ENCODE measurements around the gene RSAD2. TPM values are rescaled to one million over a fixed set of nuclear protein-coding genes. Genes with fewer than 3 reads are reported as not detected.

Gene RSAD2
- total and polyA plus RNA-seq, 2 donors from 2014 or later = 4.3 to 4.5 TPM

- no peak for FAIRE-seq
- H3K9me3 ChIP-seq (ENCODE audit: control insufficient read depth in 2 of 3, insufficient read depth in 1 of 3, low read length in 3 of 3) = no peaks in the 10 kb centered on the region
- DNase-seq = no peak
- H3K4me1 ChIP-seq (ENCODE audit: control insufficient read depth in 2 of 3, insufficient read depth in 2 of 3, low read depth in 1 of 3, low read length in 3 of 3) = peaks cover 6 to 16% (median 10%) of the 10 kb centered on the region in 3 donors
- H3K4me3 ChIP-seq (ENCODE audit: low read length in 3 of 3) = no peak overlapping the region
- no peaks in the 10 kb centered on the region for H3K36me3 ChIP-seq (ENCODE audit: control insufficient read depth in 2 of 3, insufficient read depth in 3 of 3, low read length in 3 of 3)
- no peaks in the 10 kb centered on the region for H3K27me3 ChIP-seq (ENCODE audit: control insufficient read depth, insufficient read depth, low read length)
- no peak for TF ChIP-seq CTCF (IDR thresholded peaks at IDR 0.05; ENCODE audit: borderline replicate concordance, extremely low read depth, insufficient read depth)
- H3K27ac ChIP-seq (ENCODE audit: low read depth in 2 of 2, low read length in 2 of 2) = no peak overlapping the region
- intact Hi-C loops (cut with DNase I) = no loop called here
- H3K9ac ChIP-seq (ENCODE audit: low read length in 3 of 3) = no peak overlapping the region
These were observed 51.7 kb downstream of the RSAD2 start for GRCh38 chr2:6929196-6929819.

GRCh38 chr2:6930923-6931647 lies 53.5 kb downstream of the RSAD2 start:
- no peak for FAIRE-seq

GRCh38 chr2:6931753-6932152 lies 54.2 kb downstream of the RSAD2 start:
- FAIRE-seq = no peak

More at GRCh38 chr2:6930923-6931647, 53.5 kb downstream of the RSAD2 start:
- no peaks in the 10 kb centered on the region for H3K9me3 ChIP-seq (ENCODE audit: control insufficient read depth in 2 of 3, insufficient read depth in 1 of 3, low read length in 3 of 3)
- H3K27ac ChIP-seq (ENCODE audit: low read depth in 2 of 2, low read length in 2 of 2) = no peak overlapping the region
- TF ChIP-seq CTCF (IDR thresholded peaks at IDR 0.05; ENCODE audit: borderline replicate concordance, extremely low read depth, insufficient read depth) = no peak
- no peak for DNase-seq
- no peaks in the 10 kb centered on the region for H3K36me3 ChIP-seq (ENCODE audit: control insufficient read depth in 2 of 3, insufficient read depth in 3 of 3, low read length in 3 of 3)
- H3K4me1 ChIP-seq (ENCODE audit: control insufficient read depth in 2 of 3, insufficient read depth in 2 of 3, low read depth in 1 of 3, low read length in 3 of 3) = peaks cover 4 to 10% (median 6%) of the 10 kb centered on the region in 3 donors
- H3K4me3 ChIP-seq (ENCODE audit: low read length in 3 of 3) = no peak overlapping the region
- H3K9ac ChIP-seq (ENCODE audit: low read length in 3 of 3) = no peak overlapping the region
- H3K27me3 ChIP-seq (ENCODE audit: control insufficient read depth, insufficient read depth, low read length) = no peaks in the 10 kb centered on the region
- intact Hi-C loops (cut with DNase I) = no loop called here

More at GRCh38 chr2:6931753-6932152, 54.2 kb downstream of the RSAD2 start:
- Histone ChIP-seq H3K9ac (ENCODE audit: low read length in 3 of 3) (no peak overlapping the region), H3K4me3 (ENCODE audit: low read length in 3 of 3) (no peak overlapping the region), H3K27ac (ENCODE audit: low read depth in 2 of 2, low read length in 2 of 2) (no peak overlapping the region), H3K4me1 (ENCODE audit: control insufficient read depth in 2 of 3, insufficient read depth in 2 of 3, low read depth in 1 of 3, low read length in 3 of 3) (peaks cover 3 to 7% (median 6%) of the 10 kb centered on the region in 3 donors), H3K27me3 (ENCODE audit: control insufficient read depth, insufficient read depth, low read length) (no peaks in the 10 kb centered on the region), H3K9me3 (ENCODE audit: control insufficient read depth in 2 of 3, insufficient read depth in 1 of 3, low read length in 3 of 3) (no peaks in the 10 kb centered on the region), H3K36me3 (ENCODE audit: control insufficient read depth in 2 of 3, insufficient read depth in 3 of 3, low read length in 3 of 3) (no peaks in the 10 kb centered on the region)
- no peak for DNase-seq
- TF ChIP-seq CTCF (IDR thresholded peaks at IDR 0.05; ENCODE audit: borderline replicate concordance, extremely low read depth, insufficient read depth) = no peak
- intact Hi-C loops (cut with DNase I) = no loop called here

All from kidney (tissue), 14 donors.